Sigmoid colon (tissue), 4 donors: ENCODE measurements around the gene RARA.

ENCODE experiments used
- EP300 ChIP-seq, 4 donors: sonication (generic); formaldehyde crosslinking; IDR thresholded peaks; one replicate each; pipeline ENCODE4 v1.6.1; 2017; ENCODE audit warnings: antibody characterized with exemption in 4 of 4
- POLR2A ChIP-seq, 2 donors: fragments of 450-650 bp; IDR thresholded peaks; one replicate each; pipeline ENCODE4 v1.6.1; 2016; ENCODE audit warnings: antibody characterized with exemption in 2 of 2, mild to moderate bottlenecking in 2 of 2, moderate library complexity in 2 of 2
- TF ChIP-seq, protein P1 (sequence below), 4 experiments: fragments of 450-650 bp in 3 of 4; fragments of 200-600 bp in 1 of 4; IDR thresholded peaks; one replicate each; pipeline ENCODE4 v1.5.1; 2016 to 2019; ENCODE audit warnings: antibody characterized with exemption in 4 of 4, mild to moderate bottlenecking in 3 of 4, moderate library complexity in 2 of 4

DNA sequence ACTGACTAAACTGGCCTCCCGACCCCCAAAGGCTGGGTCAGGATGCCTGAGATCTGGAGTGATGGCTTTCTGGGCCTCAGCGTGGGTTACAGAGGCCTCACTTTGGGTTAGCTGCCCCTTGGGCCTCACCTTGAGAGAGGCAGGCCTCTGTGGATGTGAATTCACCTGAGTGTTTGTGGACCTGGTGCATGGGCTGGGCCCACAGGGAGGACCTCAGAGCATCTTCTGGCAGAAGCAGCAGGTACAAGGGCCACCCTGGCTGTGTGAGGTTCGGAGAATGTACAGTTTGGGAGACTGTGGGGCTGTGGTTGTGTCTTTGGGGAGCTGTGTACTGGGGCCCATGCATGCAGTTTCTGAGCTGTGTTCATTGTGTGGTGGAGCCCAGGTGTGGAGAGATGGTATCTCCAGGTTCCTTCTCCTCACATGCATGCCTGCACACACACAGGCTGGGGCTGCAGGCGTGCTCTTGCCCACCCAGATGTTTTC lies 18.3 kb downstream of the RARA start:
- TF ChIP-seq, protein P1, sequence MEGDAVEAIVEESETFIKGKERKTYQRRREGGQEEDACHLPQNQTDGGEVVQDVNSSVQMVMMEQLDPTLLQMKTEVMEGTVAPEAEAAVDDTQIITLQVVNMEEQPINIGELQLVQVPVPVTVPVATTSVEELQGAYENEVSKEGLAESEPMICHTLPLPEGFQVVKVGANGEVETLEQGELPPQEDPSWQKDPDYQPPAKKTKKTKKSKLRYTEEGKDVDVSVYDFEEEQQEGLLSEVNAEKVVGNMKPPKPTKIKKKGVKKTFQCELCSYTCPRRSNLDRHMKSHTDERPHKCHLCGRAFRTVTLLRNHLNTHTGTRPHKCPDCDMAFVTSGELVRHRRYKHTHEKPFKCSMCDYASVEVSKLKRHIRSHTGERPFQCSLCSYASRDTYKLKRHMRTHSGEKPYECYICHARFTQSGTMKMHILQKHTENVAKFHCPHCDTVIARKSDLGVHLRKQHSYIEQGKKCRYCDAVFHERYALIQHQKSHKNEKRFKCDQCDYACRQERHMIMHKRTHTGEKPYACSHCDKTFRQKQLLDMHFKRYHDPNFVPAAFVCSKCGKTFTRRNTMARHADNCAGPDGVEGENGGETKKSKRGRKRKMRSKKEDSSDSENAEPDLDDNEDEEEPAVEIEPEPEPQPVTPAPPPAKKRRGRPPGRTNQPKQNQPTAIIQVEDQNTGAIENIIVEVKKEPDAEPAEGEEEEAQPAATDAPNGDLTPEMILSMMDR (IDR thresholded peaks at IDR 0.05): no peak
- TF ChIP-seq POLR2A (IDR thresholded peaks at IDR 0.05) (no peak), EP300 (IDR thresholded peaks at IDR 0.05) (no peak)
